GM21381 (cell line): ENCODE results near the gene DCTN5.

Experiments
- ATAC-seq: cut with Tn5 transposase; IDR thresholded peaks from one replicate; pipeline ENCODE4 v1.9.1; 2021; ENCODE audit warnings: mild to moderate bottlenecking, moderate library complexity; ENCODE audit not compliant: unreplicated experiment

The DCTN5 gene

DNA sequence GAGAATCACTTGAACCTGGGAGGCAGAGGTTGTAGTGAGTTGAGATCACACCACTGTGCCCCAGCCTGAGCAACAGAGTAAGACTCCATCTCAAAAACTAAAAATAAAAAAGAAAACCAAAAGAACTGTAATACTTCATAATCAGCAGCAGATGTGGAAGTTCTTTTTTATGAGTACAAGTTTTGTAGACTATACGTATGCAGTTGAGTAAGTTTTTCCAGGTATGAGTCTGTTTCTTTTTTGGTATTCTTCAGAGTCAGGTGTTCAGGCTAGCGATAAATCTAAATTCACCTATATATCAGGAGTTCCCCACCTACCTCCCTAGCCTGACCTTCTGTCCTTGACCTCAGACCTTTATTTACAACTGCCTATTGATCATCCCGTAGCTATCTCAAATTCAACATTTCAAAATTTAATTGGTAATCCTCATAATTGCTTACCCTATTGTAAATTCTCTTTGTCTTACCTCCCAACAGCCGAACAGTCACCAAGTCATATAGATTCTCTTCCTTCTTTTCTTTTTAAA lies 10.7 kb downstream of the DCTN5 start:
- ATAC-seq, result peak; percentile 73

DNA sequence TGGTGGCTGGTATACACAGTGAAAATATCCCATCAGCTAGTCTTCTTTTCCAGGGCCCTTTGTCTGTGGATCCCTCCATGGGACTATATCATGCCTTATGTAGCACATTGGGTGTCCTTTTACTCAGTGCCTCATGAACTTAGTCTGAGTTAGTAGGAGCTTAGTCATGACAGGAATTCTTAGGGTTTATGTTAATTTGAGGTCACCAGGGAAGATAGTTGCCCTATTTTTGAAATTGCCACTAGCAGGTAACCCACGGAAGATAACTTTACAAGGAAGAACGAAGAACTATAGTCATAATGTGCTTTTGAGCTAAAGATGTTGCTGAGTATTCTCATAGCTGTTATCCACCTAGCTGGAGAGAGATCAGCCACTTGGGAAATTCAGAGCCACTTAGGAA lies 22.7 kb downstream of the DCTN5 start:
- no peak for ATAC-seq

- no peak for ATAC-seq
Measured at GRCh38 chr16:23666571-23667354, 25.5 kb downstream of the DCTN5 start.

DNA sequence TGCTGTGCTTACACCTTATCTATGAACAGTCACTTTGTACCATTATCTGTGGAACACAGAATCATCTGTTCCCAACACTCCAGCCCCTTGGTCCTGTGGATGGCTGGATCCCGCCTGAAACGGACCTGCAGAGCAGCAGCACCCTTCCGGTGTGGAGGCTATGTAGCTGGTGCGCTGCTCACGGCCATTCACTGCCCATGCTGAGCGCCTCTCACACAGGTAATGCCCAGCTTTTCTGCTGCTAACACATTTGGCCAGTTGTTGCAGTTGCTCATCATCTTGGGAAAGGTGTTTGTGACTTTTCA lies 26.0 kb downstream of the DCTN5 start:
- ATAC-seq, result no peak

- ATAC-seq, result no peak
Measured at GRCh38 chr16:23668225-23668624, 27.0 kb downstream of the DCTN5 start.

GRCh38 chr16:23668873-23669272 lies 27.6 kb downstream of the DCTN5 start:
- no peak for ATAC-seq

GRCh38 chr16:23670137-23670776 lies 29.0 kb downstream of the DCTN5 start:
- ATAC-seq, result peak; percentile 94

DNA sequence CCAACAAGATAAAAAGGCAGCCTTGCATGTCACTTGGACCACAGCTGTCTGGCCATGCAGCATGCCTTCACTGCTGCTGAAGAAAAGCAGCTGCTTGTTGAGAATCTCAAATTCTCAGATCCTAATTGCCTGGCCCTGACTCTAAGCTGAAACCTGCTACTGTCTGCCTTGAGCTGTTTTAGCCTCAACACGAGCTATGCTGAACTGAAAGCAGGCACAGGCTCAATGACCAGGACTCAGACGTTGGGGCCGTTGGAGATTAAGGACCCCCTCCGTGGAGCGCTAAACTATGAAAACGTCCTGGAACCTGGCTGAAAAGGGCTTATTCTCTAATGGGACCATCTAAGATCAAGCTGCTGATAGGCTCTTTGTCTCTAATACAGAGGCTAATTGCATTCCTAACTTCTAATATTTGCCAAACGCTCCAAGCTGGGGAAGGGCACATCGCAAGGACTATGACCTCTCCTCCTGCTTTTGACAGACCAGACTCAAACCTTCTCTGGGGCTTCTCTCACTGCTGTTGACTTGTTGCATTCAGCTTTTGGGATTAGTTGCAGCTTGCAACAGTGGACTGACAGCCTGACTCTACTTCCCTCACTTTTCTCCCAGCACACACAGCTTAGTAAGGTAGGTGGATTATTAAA lies 32.8 kb downstream of the DCTN5 start:
- no peak for ATAC-seq

- no peak for ATAC-seq
Measured at GRCh38 chr16:23676924-23677480, 35.7 kb downstream of the DCTN5 start.

DNA sequence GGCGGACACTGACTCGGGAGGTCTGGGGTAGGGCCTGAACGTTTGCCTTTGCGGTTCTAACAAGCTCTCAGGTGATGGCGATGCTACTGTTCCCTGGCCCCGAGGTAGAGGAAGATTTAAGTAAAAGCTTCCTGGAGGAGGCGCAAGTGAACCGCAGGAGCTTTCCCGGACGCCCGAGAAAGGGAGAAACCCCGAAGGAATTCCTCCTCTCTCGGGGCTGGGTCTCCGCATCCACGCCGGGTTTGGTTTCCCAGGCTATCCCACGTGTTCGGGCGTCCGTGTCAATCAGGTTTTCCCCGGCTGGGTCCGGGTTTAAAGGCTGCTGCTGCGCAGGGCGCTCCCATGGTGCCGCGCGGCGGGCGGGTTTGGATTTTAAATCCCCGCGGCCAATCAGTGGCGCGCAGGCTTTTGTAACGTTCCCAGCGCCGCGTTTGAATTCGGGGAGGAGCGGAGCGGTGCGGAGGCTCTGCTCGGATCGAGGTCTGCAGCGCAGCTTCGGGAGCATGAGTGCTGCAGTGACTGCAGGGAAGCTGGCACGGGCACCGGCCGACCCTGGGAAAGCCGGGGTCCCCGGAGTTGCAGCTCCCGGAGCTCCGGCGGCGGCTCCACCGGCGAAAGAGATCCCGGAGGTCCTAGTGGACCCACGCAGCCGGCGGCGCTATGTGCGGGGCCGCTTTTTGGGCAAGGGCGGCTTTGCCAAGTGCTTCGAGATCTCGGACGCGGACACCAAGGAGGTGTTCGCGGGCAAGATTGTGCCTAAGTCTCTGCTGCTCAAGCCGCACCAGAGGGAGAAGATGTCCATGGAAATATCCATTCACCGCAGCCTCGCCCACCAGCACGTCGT lies 37.4 kb downstream of the DCTN5 start, which contains the start of gene PLK1:
Gene PLK1, plus strand, starts transcription at position 460 of the 844 bp plus-strand sequence. Its CDS starts 44 bp downstream, at position 504.
- ATAC-seq, result peak; percentile 89

- no peak for ATAC-seq
Measured at GRCh38 chr16:23679274-23679985, 38.2 kb downstream of the DCTN5 start.

DNA sequence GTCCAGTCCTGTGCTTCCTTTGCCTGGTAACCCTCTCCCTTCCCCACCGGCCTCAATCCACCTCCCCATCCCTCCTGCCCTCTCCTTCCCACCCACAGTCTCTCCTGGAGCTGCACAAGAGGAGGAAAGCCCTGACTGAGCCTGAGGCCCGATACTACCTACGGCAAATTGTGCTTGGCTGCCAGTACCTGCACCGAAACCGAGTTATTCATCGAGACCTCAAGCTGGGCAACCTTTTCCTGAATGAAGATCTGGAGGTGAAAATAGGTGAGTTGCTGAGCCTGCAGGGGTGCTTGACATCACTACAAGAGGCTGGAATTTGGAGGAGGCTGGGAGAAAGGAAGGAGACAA lies 38.7 kb downstream of the DCTN5 start:
- no peak for ATAC-seq

DNA sequence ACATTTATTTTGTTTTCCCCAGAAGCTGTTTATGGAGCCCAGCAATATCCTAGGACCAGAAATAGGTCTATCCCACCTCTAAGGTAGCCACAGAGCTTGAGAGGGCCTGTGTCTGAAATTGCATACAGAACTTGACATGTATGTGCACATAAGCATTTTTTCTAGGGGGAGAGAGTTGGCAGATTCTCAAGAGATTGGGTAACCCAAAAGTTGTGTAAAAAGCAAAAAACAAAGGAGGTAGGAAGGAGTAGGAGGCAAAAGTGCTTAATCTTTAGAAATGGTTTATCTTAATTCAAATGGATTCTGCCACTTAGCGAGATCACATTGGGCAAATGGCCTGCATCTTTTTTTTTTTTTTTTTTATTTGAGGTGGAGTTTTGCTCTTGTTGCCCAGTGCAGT lies 40.9 kb downstream of the DCTN5 start:
- ATAC-seq, result no peak

DNA sequence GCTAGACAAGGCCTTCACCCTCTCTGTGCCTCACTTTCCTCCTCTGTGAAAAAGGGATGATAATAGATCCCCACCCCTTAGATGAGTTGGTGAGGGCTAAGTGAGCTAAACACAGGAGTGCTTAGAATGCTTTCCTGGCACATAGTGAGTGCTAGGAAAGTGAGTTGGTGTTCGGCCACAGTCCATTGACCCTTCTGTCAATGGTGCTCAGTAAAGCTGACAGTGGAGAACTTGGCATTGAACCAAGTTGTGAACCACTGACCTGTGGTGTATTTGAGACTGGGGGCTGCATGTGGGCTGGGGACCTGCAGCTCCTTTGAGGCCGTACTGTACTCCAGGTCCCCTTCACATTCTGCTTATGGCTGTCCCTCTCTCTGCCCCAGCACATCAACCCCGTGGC lies 42.2 kb downstream of the DCTN5 start:
- ATAC-seq, result no peak

DNA sequence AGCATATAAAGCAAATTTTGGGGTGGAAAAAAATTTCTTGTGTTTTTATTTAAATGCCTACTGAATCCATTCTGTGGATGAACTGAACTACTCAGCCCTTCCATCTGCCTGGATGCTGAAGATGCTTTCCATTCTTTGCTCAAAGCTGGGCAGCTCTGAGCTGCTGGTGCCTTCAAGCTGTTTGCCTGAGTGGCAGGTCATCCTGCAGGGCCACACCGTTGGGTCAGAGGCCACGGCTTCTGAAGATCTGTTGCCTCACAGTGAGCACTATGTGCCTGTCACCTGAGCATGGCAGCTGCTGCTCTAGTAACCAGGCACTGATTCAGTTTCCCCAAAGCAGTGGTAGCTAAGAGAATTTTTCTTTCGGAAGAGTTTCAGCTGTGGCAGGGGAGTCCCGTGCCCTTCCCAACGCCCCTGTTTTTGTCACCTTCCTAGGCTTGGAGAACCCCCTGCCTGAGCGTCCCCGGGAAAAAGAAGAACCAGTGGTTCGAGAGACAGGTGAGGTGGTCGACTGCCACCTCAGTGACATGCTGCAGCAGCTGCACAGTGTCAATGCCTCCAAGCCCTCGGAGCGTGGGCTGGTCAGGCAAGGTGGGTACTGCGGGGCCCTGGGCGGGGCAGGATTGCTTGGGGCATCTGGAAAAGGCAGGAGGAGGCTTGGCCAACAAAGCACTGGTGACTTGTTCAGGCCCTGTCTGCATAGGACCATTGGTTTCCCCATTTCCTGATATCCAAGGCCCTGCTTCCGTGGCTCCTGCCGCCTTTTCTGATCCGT lies 46.0 kb downstream of the DCTN5 start:
- no peak for ATAC-seq

GRCh38 chr16:23689442-23690187 lies 48.3 kb downstream of the DCTN5 start:
- ATAC-seq, result no peak

GRCh38 chr16:23690771-23691482 lies 49.7 kb downstream of the DCTN5 start:
- no peak for ATAC-seq
